HG02678 (cell line): Measurements from ENCODE around the gene ACTL7A.
"Not testable (repeated sequence)": the region's sequence is repeated elsewhere in the genome, so short reads cannot be mapped to it uniquely, and the experiment has no call there.

Experiments
- ATAC-seq: cut with Tn5 transposase; IDR thresholded peaks from one replicate; pipeline ENCODE4 v1.9.1; 2021; ENCODE audit warnings: mild to moderate bottlenecking, moderate library complexity; ENCODE audit not compliant: unreplicated experiment

ACTL7A gene, protein sequence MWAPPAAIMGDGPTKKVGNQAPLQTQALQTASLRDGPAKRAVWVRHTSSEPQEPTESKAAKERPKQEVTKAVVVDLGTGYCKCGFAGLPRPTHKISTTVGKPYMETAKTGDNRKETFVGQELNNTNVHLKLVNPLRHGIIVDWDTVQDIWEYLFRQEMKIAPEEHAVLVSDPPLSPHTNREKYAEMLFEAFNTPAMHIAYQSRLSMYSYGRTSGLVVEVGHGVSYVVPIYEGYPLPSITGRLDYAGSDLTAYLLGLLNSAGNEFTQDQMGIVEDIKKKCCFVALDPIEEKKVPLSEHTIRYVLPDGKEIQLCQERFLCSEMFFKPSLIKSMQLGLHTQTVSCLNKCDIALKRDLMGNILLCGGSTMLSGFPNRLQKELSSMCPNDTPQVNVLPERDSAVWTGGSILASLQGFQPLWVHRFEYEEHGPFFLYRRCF

DNA sequence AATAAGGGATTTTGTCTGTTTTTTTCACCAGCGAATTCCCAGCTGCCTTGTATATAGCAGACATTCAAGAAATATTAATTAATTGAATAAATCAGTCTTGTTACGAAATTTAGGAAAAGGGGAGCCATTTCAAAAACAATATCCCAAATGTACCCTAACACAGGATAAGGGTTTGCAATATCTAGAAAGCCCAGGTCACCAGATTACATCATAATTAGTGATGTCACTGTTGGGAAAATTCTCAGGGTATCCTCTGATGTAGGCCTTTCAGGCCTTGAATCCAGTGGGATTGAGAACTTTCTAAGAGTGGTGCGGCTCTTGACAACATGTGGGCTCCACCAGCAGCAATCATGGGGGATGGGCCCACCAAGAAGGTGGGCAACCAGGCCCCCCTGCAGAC, at the start of gene ACTL7A:
Gene ACTL7A (plus strand): TSS at position 270 of the 400 bp plus-strand sequence. CDS start 57 bp downstream, at position 327.
- ATAC-seq: no peak

DNA sequence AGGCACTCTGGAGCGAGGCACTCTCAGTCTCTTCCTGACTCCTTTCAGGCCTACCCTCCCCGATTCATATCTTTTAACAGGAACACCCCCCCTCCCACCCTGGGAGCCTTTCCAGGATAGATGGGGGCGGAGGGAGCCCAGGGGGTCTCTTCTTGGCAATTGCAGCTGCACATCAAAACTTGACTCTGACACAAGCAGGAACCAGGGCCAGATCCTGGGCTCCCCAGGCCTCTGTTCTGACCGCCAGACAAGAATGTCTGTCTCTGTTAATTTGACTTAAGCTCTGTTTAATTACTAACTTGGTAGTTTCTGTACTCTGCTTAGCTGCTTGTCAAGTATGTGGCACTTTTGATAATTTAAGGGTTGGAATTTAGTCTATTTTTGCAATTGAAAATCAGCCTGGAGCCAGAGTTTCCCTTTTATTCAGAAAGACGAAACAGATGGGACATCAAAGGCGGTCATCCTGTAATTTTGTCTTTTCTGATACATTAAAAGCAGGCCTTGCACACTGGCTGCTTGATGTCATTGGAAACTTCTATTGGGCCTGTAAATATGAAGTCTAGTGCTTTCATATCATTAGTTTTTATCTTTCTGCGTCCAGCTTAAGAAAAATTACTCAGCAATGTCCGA, 49.6 kb upstream of the ACTL7A start:
- no peak for ATAC-seq

- no peak for ATAC-seq
These were observed 48.0 kb upstream of the ACTL7A start for GRCh38 chr9:108813951-108814601.

DNA sequence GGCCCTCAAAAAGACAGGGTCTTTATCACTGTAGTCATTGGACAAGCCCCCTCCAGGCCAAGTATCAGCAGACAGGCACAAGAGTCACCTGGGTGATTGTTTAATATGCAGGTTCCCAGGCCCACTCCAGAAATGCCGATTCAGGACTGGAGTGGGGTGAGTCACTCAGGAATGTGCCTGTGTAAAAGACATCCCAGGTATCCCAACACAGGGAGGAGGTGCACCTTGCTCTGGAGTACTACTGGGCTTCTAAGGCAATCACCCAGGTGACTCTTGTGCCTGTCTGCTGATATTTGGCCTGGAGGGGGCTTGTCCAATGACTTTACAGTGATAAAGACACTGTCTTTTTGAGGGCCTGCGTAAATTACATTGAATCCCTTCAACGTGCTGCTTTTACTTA, 46.9 kb upstream of the ACTL7A start:
- no peak for ATAC-seq

GRCh38 chr9:108816037-108816436, 46.0 kb upstream of the ACTL7A start:
- ATAC-seq: no peak

- no peak for ATAC-seq
These were observed 38.2 kb upstream of the ACTL7A start for GRCh38 chr9:108823829-108824228.

DNA sequence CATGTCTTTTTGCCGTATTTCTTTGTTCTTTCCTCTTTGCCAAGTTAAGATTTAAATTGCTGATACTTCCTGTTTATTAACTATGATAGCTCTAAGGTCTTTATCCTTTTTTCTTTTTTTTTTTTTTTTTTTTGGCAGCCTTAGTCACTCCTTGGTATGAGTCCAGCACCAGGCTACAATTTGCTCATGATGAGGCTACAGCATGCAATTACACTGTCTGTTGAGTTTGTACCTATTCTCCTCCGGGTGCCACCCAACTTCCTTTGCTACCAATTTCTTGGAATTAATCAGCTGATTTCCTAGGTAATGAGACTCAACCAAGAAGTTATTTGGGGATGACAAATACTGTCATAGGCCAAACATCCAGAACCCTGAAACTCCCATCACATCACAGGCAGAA, 31.8 kb upstream of the ACTL7A start:
- ATAC-seq: no peak

DNA sequence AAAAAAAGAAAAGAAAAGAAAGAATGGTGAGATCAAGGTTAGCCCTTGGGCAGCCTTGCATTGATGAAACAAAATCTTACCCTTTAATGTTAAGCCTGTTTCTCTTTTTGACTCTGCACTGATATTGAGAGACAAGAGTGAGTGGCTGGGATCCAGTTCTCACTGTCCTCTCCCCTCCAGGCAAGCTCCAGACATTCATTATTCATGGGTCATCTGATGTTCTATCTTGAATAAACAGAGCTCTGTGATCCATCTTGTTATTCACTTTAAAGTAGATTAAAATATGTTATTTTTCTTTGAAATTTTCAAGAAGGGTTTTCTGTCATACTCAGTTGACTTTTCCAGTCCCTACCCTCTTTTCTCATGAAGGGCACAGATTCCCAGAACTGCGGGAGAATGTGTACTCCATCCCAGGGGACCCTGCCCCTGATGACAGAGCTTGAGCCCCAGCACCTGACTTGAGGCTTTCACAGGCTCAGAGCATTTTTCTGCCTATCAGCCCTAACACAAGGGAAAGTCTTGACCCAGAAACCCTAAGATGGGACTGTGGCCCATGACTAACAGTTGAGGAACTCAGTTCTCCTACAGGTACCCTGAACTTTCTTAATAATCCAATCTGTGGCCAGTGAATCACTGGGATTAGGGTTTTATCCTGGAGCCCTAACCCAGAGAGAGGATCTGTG, 30.4 kb upstream of the ACTL7A start:
- no peak for ATAC-seq

DNA sequence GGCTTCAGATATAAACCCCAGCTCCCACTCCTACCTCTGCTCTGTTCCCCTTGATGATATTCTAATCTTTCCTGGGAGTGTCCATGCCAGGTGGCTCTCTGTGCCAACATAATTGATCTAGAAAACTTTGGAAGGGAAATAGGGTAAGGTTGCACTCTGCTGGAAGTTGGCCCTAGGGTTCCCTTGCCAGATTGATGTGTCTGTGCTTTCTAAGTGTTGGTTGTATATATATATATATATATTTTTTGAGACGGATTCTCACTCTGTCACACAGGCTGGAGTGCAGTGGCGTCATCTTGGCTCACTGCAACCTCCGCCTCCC, 29.9 kb upstream of the ACTL7A start:
- ATAC-seq: no peak

GRCh38 chr9:108834959-108835665, 27.0 kb upstream of the ACTL7A start:
- ATAC-seq: no peak

DNA sequence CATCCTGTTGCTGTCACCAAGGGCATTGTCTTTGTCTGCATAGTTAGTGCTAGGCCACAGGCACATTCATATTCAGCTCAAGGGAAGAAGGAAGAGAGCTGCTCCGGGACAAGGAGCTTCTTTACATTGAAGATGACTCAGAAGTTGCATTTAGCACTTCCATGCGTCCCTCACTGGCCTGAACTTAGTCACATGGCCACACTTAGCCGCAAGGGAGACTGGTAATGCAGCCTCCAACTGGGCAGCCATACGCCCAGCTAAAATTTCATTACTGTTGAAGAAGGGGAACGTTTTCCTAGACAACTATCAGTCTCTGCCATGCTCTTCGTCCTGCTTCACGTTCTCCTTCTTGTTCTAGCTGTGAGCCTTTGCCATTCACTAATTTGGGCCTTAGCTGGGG, 26.2 kb upstream of the ACTL7A start:
- ATAC-seq: no peak

DNA sequence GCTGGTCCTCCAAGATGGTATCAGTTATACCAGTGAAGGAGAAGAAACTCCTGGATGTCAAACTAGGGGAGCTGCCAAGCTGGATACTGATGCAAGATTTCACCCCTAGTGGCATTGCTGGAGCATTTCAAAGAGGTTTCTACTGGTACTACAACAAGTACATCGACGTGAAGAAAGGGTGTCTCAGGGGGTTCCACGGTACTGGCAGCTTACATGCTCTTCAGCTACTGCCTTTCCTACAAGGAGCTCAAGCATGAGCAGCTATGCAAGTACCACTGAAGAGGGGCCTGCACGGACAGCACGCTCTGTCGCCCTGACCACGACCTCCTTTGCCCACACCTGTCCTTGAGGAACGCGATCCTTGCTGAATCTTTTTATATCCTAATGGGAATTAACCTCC, 25.7 kb upstream of the ACTL7A start:
- ATAC-seq: no peak

DNA sequence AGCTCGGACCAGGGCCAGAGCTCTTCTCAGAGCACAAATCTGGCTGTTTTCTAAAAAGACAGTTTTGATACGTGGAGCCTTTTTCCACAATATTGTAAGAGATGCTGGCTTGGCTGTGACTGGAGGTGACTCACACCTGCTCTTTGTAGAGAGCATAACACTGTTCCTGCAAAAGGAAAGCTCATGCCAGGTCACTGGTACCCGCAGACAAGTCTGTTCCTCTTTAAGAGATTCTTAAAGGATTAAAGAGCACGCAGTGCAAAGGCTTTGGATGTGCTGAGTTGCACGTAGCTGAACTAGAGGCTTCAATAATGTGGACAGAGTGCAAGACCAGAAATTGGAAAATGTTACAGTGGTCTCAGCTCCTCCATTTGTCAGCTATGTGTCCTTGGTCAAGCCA, 25.3 kb upstream of the ACTL7A start:
- ATAC-seq: no peak

- no peak for ATAC-seq
These were observed 24.5 kb upstream of the ACTL7A start for GRCh38 chr9:108837530-108837929.

DNA sequence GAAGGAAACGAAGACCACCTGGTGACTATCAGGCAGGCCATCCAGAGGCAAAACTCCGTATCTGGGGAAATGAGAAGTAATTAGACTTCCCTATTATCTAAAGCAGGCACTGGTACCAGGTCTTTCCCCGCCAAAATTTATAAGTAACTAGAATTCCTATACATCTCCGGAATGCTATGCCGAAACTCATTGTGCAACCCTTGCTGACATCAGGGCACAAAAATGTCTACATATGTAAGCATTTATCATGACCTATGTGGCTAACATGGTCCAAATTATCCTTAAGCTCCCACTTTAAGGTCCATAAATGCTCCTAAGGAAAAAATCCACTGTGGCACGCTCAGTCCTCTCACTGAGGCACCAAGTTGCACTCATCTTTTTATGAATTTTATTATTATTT, 24.0 kb upstream of the ACTL7A start:
- ATAC-seq: no peak

DNA sequence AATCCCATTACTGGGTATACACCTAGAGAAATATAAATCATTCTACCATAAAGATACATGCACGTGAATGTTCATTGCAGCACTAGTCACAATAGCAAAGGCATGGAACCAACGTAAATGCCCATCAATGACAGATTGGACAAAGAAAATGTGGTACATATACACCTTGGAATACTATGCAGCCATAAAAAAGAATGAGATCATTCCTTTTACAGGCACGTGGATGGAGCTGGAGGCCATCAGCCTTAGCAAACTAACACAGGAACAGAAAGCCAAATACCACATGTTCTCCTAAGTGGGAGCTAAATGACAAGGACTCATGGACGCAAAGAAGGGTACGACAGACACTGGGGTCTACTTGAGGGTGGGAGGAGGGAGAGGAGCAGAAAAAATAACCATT, 22.5 kb upstream of the ACTL7A start:
- not testable (repeated sequence) for ATAC-seq

DNA sequence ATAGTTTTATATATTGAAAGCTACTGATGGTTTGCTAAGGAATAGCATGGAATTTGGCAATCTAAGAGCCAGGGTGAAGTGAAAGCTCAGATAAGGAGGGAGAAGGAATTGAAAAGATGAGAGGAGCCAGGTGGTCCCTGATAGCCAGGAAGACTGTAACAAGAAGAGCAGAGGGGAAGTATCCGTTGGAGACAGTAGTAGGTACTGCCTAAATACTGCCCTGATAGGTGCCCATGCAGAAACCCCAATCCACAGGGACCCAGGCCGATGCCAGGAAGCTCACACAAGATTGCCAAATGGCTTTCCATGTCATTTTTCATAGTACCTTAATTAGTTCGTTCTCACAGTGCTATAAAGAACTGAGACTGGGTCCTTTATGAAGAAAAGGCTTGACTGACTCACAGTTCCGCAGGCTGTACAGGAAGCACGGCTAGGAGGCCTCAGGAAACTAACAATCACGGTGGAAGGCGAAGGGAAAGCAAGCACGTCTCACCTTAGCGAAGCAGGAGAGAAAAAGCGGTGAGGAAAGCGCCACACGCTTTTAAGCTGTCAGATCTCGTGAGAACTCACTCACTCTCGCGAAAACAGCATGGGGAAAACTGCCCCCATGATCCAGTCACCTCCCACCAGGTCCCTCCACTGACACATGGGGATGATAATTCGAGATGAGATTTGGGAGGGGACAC, 19.3 kb upstream of the ACTL7A start:
- ATAC-seq: no peak

DNA sequence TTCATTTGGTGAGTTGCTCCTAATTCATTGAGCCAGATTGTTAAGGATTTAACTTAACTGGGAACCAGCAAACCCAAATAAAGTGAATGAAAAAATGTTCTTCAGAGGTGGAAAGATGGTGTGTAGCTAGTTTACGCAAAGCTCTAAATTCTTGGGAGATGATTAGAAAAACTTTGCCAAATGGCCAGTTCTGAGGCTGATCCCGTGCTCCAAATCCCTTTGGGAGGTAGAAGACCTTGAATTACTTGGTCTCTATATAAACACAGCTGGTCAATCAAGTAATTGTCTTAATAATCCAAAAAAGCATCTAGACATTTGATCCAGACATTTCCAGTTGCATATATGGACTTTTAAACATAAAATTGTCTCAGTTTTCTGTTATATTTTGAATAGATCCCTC, 17.7 kb upstream of the ACTL7A start:
- no peak for ATAC-seq

DNA sequence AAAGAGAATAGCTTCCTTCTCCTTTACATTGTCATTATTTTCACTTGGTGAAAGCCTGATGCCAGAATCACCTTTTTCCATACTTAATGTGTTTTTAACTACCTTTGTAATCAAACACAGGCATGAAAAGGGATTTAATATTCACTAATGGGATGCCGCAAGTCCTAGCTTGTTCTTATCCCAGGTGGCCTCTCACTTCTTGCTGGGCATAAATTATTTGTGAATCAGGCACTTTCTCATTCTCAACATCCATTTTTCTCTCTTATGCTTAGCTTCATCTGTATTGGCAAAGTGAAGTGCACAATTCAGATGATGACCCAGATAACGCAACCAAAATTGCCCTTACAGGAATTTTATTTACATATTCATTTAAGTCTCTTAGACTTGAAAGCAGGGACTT, 17.2 kb upstream of the ACTL7A start:
- no peak for ATAC-seq

DNA sequence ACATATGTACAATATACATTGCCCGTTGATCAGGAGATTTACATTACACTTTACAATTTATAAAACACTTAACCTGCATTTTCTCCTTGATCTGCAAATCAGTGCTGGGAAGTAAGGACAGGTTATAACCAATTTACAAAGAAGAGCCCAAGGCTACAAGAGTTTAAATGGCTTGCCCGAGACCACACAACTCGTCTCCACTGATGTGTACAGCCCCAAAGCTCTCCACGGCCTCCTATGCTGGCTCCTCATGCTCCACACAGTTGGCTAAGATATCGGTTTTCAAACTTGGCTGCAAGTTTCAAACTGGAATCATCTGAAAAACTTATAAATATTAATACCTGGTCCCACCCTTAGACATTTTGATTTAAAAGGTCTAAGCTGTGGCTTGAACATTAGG, 16.6 kb upstream of the ACTL7A start:
- ATAC-seq: no peak
